Neural cell (in vitro differentiated cells): ENCODE results near the gene NUP62. TPM values are rescaled to one million over a fixed set of nuclear protein-coding genes. Genes with fewer than 3 reads are reported as not detected.
"Not testable (repeated sequence)": the region's sequence is repeated elsewhere in the genome, so short reads cannot be mapped to it uniquely, and the experiment has no call there.

Experiments used
- H2AFZ ChIP-seq: fragments of 200-600, 300-800 bp; sonication (generic), shearing (Covaris generic); 2 replicates; pipeline ENCODE4 v1.6.0; 2014; ENCODE audit warnings: low read depth, mild to moderate bottlenecking, antibody characterized with exemption, low read length, moderate library complexity
- H3F3A ChIP-seq: fragments of 200-600 bp; shearing (Covaris generic); 2 replicates; pipeline ENCODE4 v1.6.1; 2016; ENCODE audit warnings: mild to moderate bottlenecking, moderate library complexity, mixed read lengths, antibody characterized with exemption, low read length; ENCODE audit not compliant: insufficient read depth, poor library complexity, severe bottlenecking
- H3K27ac ChIP-seq: fragments of 200-600, 300-800 bp; sonication (generic), shearing (Covaris generic); 2 replicates; pipeline ENCODE4 v1.5.1; 2014; ENCODE audit warnings: mild to moderate bottlenecking, low read length, moderate library complexity
- H3K27me3 ChIP-seq: fragments of 300-800, 200-600 bp; sonication (generic), shearing (Covaris generic); 2 replicates; pipeline ENCODE4 v1.6.0; 2014; ENCODE audit warnings: mild to moderate bottlenecking, low read depth, low read length, moderate library complexity; ENCODE audit not compliant: insufficient read depth
- H3K36me3 ChIP-seq: fragments of 300-800, 200-600 bp; sonication (generic), shearing (Covaris generic); 2 replicates; pipeline ENCODE4 v1.5.1; 2014; ENCODE audit warnings: mild to moderate bottlenecking, antibody characterized with exemption, low read length, moderate library complexity; ENCODE audit not compliant: insufficient read depth
- H3K4me2 ChIP-seq: fragments of 300-800, 200-600 bp; sonication (generic), shearing (Covaris generic); 2 replicates; pipeline ENCODE4 v1.6.0; 2014; ENCODE audit warnings: mild to moderate bottlenecking, low read length
- H3K4me3 ChIP-seq: fragments of 300-800, 200-600 bp; sonication (generic), shearing (Covaris generic); 2 replicates; pipeline ENCODE4 v1.5.1; 2014; ENCODE audit warnings: mild to moderate bottlenecking, low read length, moderate library complexity
- H3K79me2 ChIP-seq: fragments of 200-600 bp; shearing (Covaris generic); replicated peaks from 2 replicates; pipeline ENCODE4 v1.6.0; 2014; ENCODE audit warnings: mild to moderate bottlenecking, low read length, moderate library complexity; ENCODE audit not compliant: insufficient read depth
- H3K9ac ChIP-seq: fragments of 300-800, 200-600 bp; sonication (generic), shearing (Covaris generic); 2 replicates; pipeline ENCODE4 v1.6.1; 2016; ENCODE audit warnings: mild to moderate bottlenecking, low read length, mixed read lengths
- H3K9me2 ChIP-seq: fragments of 200-600 bp; shearing (Covaris generic); 2 replicates; pipeline ENCODE4 v1.6.1; 2016; ENCODE audit warnings: mild to moderate bottlenecking, low read length, mixed read lengths; ENCODE audit not compliant: insufficient read depth
- H3K9me3 ChIP-seq: fragments of 200-600, 300-800 bp; sonication (generic), shearing (Covaris generic); 2 replicates; pipeline ENCODE4 v1.6.1; 2016; ENCODE audit warnings: mild to moderate bottlenecking, mixed run types, low read length, moderate library complexity, mixed read lengths
- H4K20me1 ChIP-seq: fragments of 200-600 bp; shearing (Covaris generic); 2 replicates; pipeline ENCODE4 v1.6.1; 2016; ENCODE audit warnings: mild to moderate bottlenecking, mixed run types; ENCODE audit not compliant: insufficient read depth
- CTCF ChIP-seq: fragments of 450-650 bp; IDR thresholded peaks from 2 replicates; pipeline ENCODE4 v1.5.1; 2014; ENCODE audit warnings: antibody characterized with exemption, mild to moderate bottlenecking, moderate library complexity; ENCODE audit not compliant: poor library complexity, severe bottlenecking
- EP300 ChIP-seq: fragments of 450-650 bp; conservative IDR thresholded peaks from 2 replicates; pipeline ENCODE4 v1.6.1; 2014; ENCODE audit warnings: antibody characterized with exemption, mild to moderate bottlenecking, moderate library complexity; ENCODE audit not compliant: poor library complexity, severe bottlenecking
- EZH2 ChIP-seq: fragments of 200-600, 300-800 bp; shearing (Covaris generic), sonication (generic); IDR thresholded peaks from 2 replicates; pipeline ENCODE4 v1.6.1; 2014; ENCODE audit warnings: antibody characterized with exemption, low read length, borderline replicate concordance, mild to moderate bottlenecking; ENCODE audit not compliant: insufficient read depth, poor library complexity, severe bottlenecking
- MXI1 ChIP-seq: fragments of 450-650 bp; conservative IDR thresholded peaks from 2 replicates; pipeline ENCODE4 v1.6.1; 2014; ENCODE audit warnings: antibody characterized with exemption, mild to moderate bottlenecking; ENCODE audit not compliant: poor library complexity, severe bottlenecking
- POLR2AphosphoS5 ChIP-seq: IDR thresholded peaks from 2 replicates; pipeline ENCODE4 v1.6.1; 2012
- RAD21 ChIP-seq: fragments of 450-650 bp; conservative IDR thresholded peaks from 2 replicates; pipeline ENCODE4 v1.6.1; 2014; ENCODE audit warnings: antibody characterized with exemption, mild to moderate bottlenecking, moderate library complexity
- REST ChIP-seq: IDR thresholded peaks from 2 replicates; pipeline ENCODE4 v1.6.1; 2012; ENCODE audit warnings: borderline replicate concordance
- SMC3 ChIP-seq: fragments of 450-650 bp; conservative IDR thresholded peaks from 2 replicates; pipeline ENCODE4 v1.6.1; 2014; ENCODE audit warnings: antibody characterized with exemption, mild to moderate bottlenecking, moderate library complexity; ENCODE audit not compliant: poor library complexity
- TAF1 ChIP-seq: IDR thresholded peaks from 2 replicates; pipeline ENCODE4 v1.6.1; 2012; ENCODE audit warnings: low read depth
- polyA plus RNA-seq: library from polyadenylated mRNA; depleted of rRNA; stranded (reverse); fragments of >200 nt; gene quantifications from 2 replicates; pipeline ENCODE4 v1.2.3, GENCODE V29; 2014

The NUP62 gene
- polyA plus RNA-seq, 1 donor from 2014 or later = 24.9 TPM

GRCh38 chr19:49946415-49946814 is 17.1 kb upstream of the NUP62 start:
- no peak for TF ChIP-seq EP300
- TF ChIP-seq SMC3 = no peak
- TF ChIP-seq POLR2AphosphoS5 = no peak
- no peak for TF ChIP-seq RAD21
- TF ChIP-seq REST = no peak
- TF ChIP-seq MXI1 = no peak
- TF ChIP-seq TAF1 = no peak
- TF ChIP-seq CTCF = no peak
- TF ChIP-seq EZH2 = no peak
- Histone ChIP-seq H3K27me3 (no peaks in the 10 kb centered on the region), H4K20me1 (no peaks in the 10 kb centered on the region), H3K9me3 (no peaks in the 10 kb centered on the region), H3F3A (no peaks in the 10 kb centered on the region), H3K4me3 (no peak overlapping the region), H3K4me2 (no peak overlapping the region), H2AFZ (no peak overlapping the region), H3K36me3 (no peaks in the 10 kb centered on the region), H3K79me2 (no peaks in the 10 kb centered on the region), H3K9me2 (no peaks in the 10 kb centered on the region), H3K27ac (no peak overlapping the region), H3K9ac (no peak overlapping the region)

- H3K27me3 ChIP-seq, H3K9me2 ChIP-seq, H3K27ac ChIP-seq, H3K9me3 ChIP-seq, H3K79me2 ChIP-seq, H3K36me3 ChIP-seq, H3K4me3 ChIP-seq, H3K4me2 ChIP-seq, H2AFZ ChIP-seq, H4K20me1 ChIP-seq, H3F3A ChIP-seq, H3K9ac ChIP-seq: not testable (repeated sequence)
Observed at GRCh38 chr19:49944567-49944966, 15.3 kb upstream of the NUP62 start.

- H3K4me3 ChIP-seq = no peak overlapping the region
- H3K36me3 ChIP-seq = no peaks in the 10 kb centered on the region
- no peaks in the 10 kb centered on the region for H3K27me3 ChIP-seq
- no peaks in the 10 kb centered on the region for H3K9me3 ChIP-seq
- TF ChIP-seq MXI1 (no peak), REST (no peak), EP300 (no peak), POLR2AphosphoS5 (no peak), CTCF (no peak), RAD21 (no peak), SMC3 (no peak), EZH2 (no peak), TAF1 (no peak)
- no peak overlapping the region for H3K9ac ChIP-seq
- H3F3A ChIP-seq = no peaks in the 10 kb centered on the region
- H4K20me1 ChIP-seq = no peaks in the 10 kb centered on the region
- H3K9me2 ChIP-seq = no peaks in the 10 kb centered on the region
- H3K27ac ChIP-seq = no peak overlapping the region
- H2AFZ ChIP-seq = no peak overlapping the region
- H3K4me2 ChIP-seq = no peak overlapping the region
- H3K79me2 ChIP-seq = no peaks in the 10 kb centered on the region
Observed at GRCh38 chr19:49940482-49940791, 11.1 kb upstream of the NUP62 start.
